Mesenchymal stem cell (in vitro differentiated cells and primary cell): ENCODE results near the gene CNTNAP1.
A peak's percentile ranks its signal among the peaks of the same experiment; 100 is the strongest.

Source experiments
- DNase-seq: peaks from one replicate; pipeline ENCODE4 v3.0.0-alpha.2; 2013
- H2AFZ ChIP-seq: one replicate; pipeline ENCODE4 v1.6.1; 2013; ENCODE audit warnings: low read depth, mild to moderate bottlenecking, control low read depth, inconsistent platforms, low read length, moderate library complexity
- H2AK5ac ChIP-seq: 2 replicates; pipeline ENCODE4 v1.6.1; 2013; ENCODE audit warnings: low read length, moderate library complexity, mild to moderate bottlenecking, inconsistent platforms; ENCODE audit not compliant: severe bottlenecking
- H2BK120ac ChIP-seq: one replicate; pipeline ENCODE4 v1.6.1; 2013; ENCODE audit warnings: low read depth, mild to moderate bottlenecking, inconsistent platforms, low read length, moderate library complexity
- H2BK12ac ChIP-seq, 2 experiments: one replicate each; pipeline ENCODE4 v1.6.1; 2013; ENCODE audit warnings: inconsistent platforms in 2 of 2, low read length in 2 of 2, mild to moderate bottlenecking in 2 of 2, moderate library complexity in 2 of 2, control low read depth in 1 of 2
- H2BK15ac ChIP-seq: one replicate; pipeline ENCODE4 v1.6.1; 2013; ENCODE audit warnings: mild to moderate bottlenecking, low read depth, inconsistent platforms; ENCODE audit not compliant: poor library complexity, severe bottlenecking
- H2BK5ac ChIP-seq: 2 replicates; pipeline ENCODE4 v1.6.1; 2013; ENCODE audit warnings: low read depth, mild to moderate bottlenecking, low read length, control low read depth, inconsistent platforms; ENCODE audit not compliant: poor library complexity, severe bottlenecking
- H3K14ac ChIP-seq, 2 experiments: one replicate each; pipeline ENCODE4 v1.6.1; 2013; ENCODE audit warnings: inconsistent platforms in 2 of 2, low read length in 2 of 2, control low read depth in 1 of 2, mild to moderate bottlenecking in 1 of 2, moderate library complexity in 1 of 2
- H3K18ac ChIP-seq, 2 experiments: one replicate each; pipeline ENCODE4 v1.6.1; 2013; ENCODE audit warnings: inconsistent platforms in 2 of 2, low read length in 2 of 2, control low read depth in 1 of 2, low read depth in 1 of 2, mild to moderate bottlenecking in 1 of 2
- H3K23ac ChIP-seq, 2 experiments: one replicate each; pipeline ENCODE4 v1.6.1; 2013; ENCODE audit warnings: inconsistent platforms in 2 of 2, low read length in 2 of 2, mild to moderate bottlenecking in 2 of 2, moderate library complexity in 2 of 2, control low read depth in 1 of 2
- H3K27ac ChIP-seq: 2 replicates; pipeline ENCODE4 v1.5.1; 2013; ENCODE audit warnings: mild to moderate bottlenecking, moderate library complexity, low read length, control low read depth, inconsistent platforms; ENCODE audit not compliant: poor library complexity, severe bottlenecking
- H3K27me3 ChIP-seq, 2 experiments: 2 replicates each; pipeline versions ENCODE4 v1.6.1 to v1.7.0; 2013; ENCODE audit warnings: low read length in 2 of 2, mild to moderate bottlenecking in 2 of 2, moderate library complexity in 2 of 2, control low read depth in 1 of 2, inconsistent platforms in 1 of 2; ENCODE audit not compliant: control insufficient read depth in 1 of 2, insufficient read depth in 1 of 2
- H3K36me3 ChIP-seq, 2 experiments: 2 replicates each; pipeline versions ENCODE4 v1.6.1 to v1.7.0; 2013; ENCODE audit warnings: low read length in 2 of 2, control low read depth in 1 of 2, inconsistent platforms in 1 of 2, low read depth in 1 of 2, mild to moderate bottlenecking in 1 of 2; ENCODE audit not compliant: insufficient read depth in 2 of 2, control insufficient read depth in 1 of 2
- H3K4ac ChIP-seq, 2 experiments: one replicate each; pipeline ENCODE4 v1.6.1; 2013; ENCODE audit warnings: inconsistent platforms in 2 of 2, low read length in 2 of 2, mild to moderate bottlenecking in 2 of 2, moderate library complexity in 2 of 2, control low read depth in 1 of 2, low read depth in 1 of 2
- H3K4me1 ChIP-seq: 2 replicates; pipeline ENCODE4 v1.6.1; 2013; ENCODE audit warnings: low read depth, low read length, control low read depth; ENCODE audit not compliant: control insufficient read depth, insufficient read depth
- H3K4me2 ChIP-seq: 2 replicates; pipeline ENCODE4 v1.6.1; 2013; ENCODE audit warnings: low read length, mild to moderate bottlenecking, inconsistent platforms; ENCODE audit not compliant: poor library complexity, severe bottlenecking
- H3K4me3 ChIP-seq, 2 experiments: 2 replicates each; pipeline versions ENCODE4 v1.5.1 to v1.7.0; 2013; ENCODE audit warnings: low read length in 2 of 2, mild to moderate bottlenecking in 2 of 2, control low read depth in 1 of 2, low read depth in 1 of 2; ENCODE audit not compliant: insufficient read depth in 1 of 2
- H3K79me1 ChIP-seq: replicated peaks from 2 replicates; pipeline ENCODE4 v1.6.1; 2013; ENCODE audit warnings: mild to moderate bottlenecking, control low read depth, low read length, inconsistent platforms; ENCODE audit not compliant: poor library complexity, severe bottlenecking
- H3K9ac ChIP-seq: 2 replicates; pipeline ENCODE4 v1.7.0; 2013; ENCODE audit warnings: mild to moderate bottlenecking, low read length, moderate library complexity
- H3K9me3 ChIP-seq: 2 replicates; pipeline ENCODE4 v1.7.0; 2013; ENCODE audit warnings: mild to moderate bottlenecking, low read length; ENCODE audit not compliant: control insufficient read depth
- H4K8ac ChIP-seq: one replicate; pipeline ENCODE4 v1.6.1; 2013; ENCODE audit warnings: inconsistent platforms, mild to moderate bottlenecking, low read length, moderate library complexity
- H4K91ac ChIP-seq: one replicate; pipeline ENCODE4 v1.6.1; 2013; ENCODE audit warnings: mild to moderate bottlenecking, low read length, inconsistent platforms
- WGBS: methylation state at CpG from one replicate; pipeline ENCODE4 v1.1.7; 2013; ENCODE audit warnings: mixed read lengths; 5-methylcytosine and 5-hydroxymethylcytosine counted together

CNTNAP1 gene

GRCh38 chr17:42699415-42699740 lies 17.0 kb downstream of the CNTNAP1 start:
- Histone ChIP-seq H3K4me2 (no peak overlapping the region), H2AK5ac (no peak overlapping the region), H4K8ac (no peak overlapping the region), H3K4ac (no peak overlapping the region), H3K4me1 (no peaks in the 10 kb centered on the region), H2BK120ac (no peak overlapping the region), H2AFZ (no peak overlapping the region), H3K14ac (no peak overlapping the region), H3K27me3 (no peaks in the 10 kb centered on the region), H3K18ac (no peak overlapping the region), H3K4me3 (no peak overlapping the region), H3K9me3 (no peaks in the 10 kb centered on the region), H3K79me1 (peaks cover 1% of the 10 kb centered on the region), H4K91ac (no peak overlapping the region), H3K23ac (no peak overlapping the region), H2BK12ac (no peak overlapping the region), H3K36me3 (peaks cover 65 to 86% of the 10 kb centered on the region in 2 experiments), H2BK5ac (no peak overlapping the region), H2BK15ac (no peak overlapping the region), H3K9ac (no peak overlapping the region), H3K27ac (no peak overlapping the region)
- no peak for DNase-seq
- WGBS, result 74% methylated on average over 2 of the region's 4 CpGs

GRCh38 chr17:42700586-42701289 lies 18.4 kb downstream of the CNTNAP1 start:
- Histone ChIP-seq H3K36me3 (peaks cover 66 to 86% of the 10 kb centered on the region in 2 experiments), H2AFZ (no peak overlapping the region), H3K27me3 (no peaks in the 10 kb centered on the region), H3K4me2 (no peak overlapping the region), H4K91ac (peak overlapping the region; percentile 21), H2AK5ac (no peak overlapping the region), H2BK120ac (no peak overlapping the region), H3K9ac (no peak overlapping the region), H3K4me1 (no peaks in the 10 kb centered on the region), H2BK15ac (no peak overlapping the region), H2BK5ac (no peak overlapping the region), H3K79me1 (no peaks in the 10 kb centered on the region), H3K27ac (no peak overlapping the region), H3K9me3 (no peaks in the 10 kb centered on the region), H3K4me3 (no peak overlapping the region), H3K4ac (no peak overlapping the region), H4K8ac (no peak overlapping the region), H2BK12ac (no peak overlapping the region), H3K14ac (no peak overlapping the region), H3K23ac (peak overlapping the region in 1 of 2 experiments; percentile 9), H3K18ac (no peak overlapping the region)
- DNase-seq, result no peak
- WGBS, result 80% methylated on average over 9 of the region's 10 CpGs

- H3K27ac ChIP-seq, result no peak overlapping the region
- H3K4ac ChIP-seq, result no peak overlapping the region
- no peak overlapping the region for H2AFZ ChIP-seq
- no peak overlapping the region for H3K4me2 ChIP-seq
- H3K9me3 ChIP-seq, result no peaks in the 10 kb centered on the region
- no peak overlapping the region for H3K14ac ChIP-seq
- H3K23ac ChIP-seq, result no peak overlapping the region
- WGBS, result 93% methylated on average over 11 of the region's 11 CpGs
- H4K91ac ChIP-seq, result no peak overlapping the region
- no peaks in the 10 kb centered on the region for H3K27me3 ChIP-seq
- H3K4me3 ChIP-seq, result no peak overlapping the region
- no peak overlapping the region for H2BK15ac ChIP-seq
- peaks cover 68 to 88% of the 10 kb centered on the region in 2 experiments for H3K36me3 ChIP-seq
- H4K8ac ChIP-seq, result no peak overlapping the region
- no peak overlapping the region for H2BK5ac ChIP-seq
- no peaks in the 10 kb centered on the region for H3K79me1 ChIP-seq
- no peak overlapping the region for H2BK120ac ChIP-seq
- H2AK5ac ChIP-seq, result no peak overlapping the region
- H3K9ac ChIP-seq, result no peak overlapping the region
- H3K4me1 ChIP-seq, result no peaks in the 10 kb centered on the region
- H2BK12ac ChIP-seq, result no peak overlapping the region
- no peak overlapping the region for H3K18ac ChIP-seq
- no peak for DNase-seq
Observed at GRCh38 chr17:42702446-42702845, 20.1 kb downstream of the CNTNAP1 start.

GRCh38 chr17:42704490-42704836 lies 22.1 kb downstream of the CNTNAP1 start:
- Histone ChIP-seq H3K4ac (no peak overlapping the region), H3K27me3 (no peaks in the 10 kb centered on the region), H2AK5ac (no peak overlapping the region), H3K9ac (no peak overlapping the region), H2BK120ac (no peak overlapping the region), H3K14ac (no peak overlapping the region), H3K36me3 (peaks cover 79 to 94% of the 10 kb centered on the region in 2 experiments), H2AFZ (no peak overlapping the region), H2BK5ac (no peak overlapping the region), H3K4me3 (no peak overlapping the region), H3K9me3 (no peaks in the 10 kb centered on the region), H3K23ac (no peak overlapping the region), H4K8ac (no peak overlapping the region), H3K79me1 (no peaks in the 10 kb centered on the region), H3K4me2 (no peak overlapping the region), H3K27ac (no peak overlapping the region), H4K91ac (no peak overlapping the region), H2BK12ac (no peak overlapping the region), H2BK15ac (no peak overlapping the region), H3K4me1 (no peaks in the 10 kb centered on the region), H3K18ac (no peak overlapping the region)
- DNase-seq, result no peak
- over 99% methylated on average over 5 of the region's 5 CpGs for WGBS
